Adrenal gland (tissue), 5 donors: ENCODE data around the gene ATP1A1.

Experiments used
- POLR2A ChIP-seq, 2 donors: fragments of 450-650 bp; IDR thresholded peaks; one replicate each; pipeline ENCODE4 v1.6.1; 2017; ENCODE audit warnings: antibody characterized with exemption in 2 of 2, mild to moderate bottlenecking in 2 of 2, moderate library complexity in 1 of 2
- TF ChIP-seq, protein P1 (sequence below), 6 experiments: fragments of 450-650 bp in 4 of 6; fragments of 200-600 bp in 2 of 6; sonication (generic) in 1 of 6; IDR thresholded peaks; 1 replicate in 5 of 6; 2 replicates in 1 of 6; pipeline versions ENCODE4 v1.5.1 to v1.8.0; 2016 to 2021; ENCODE audit warnings: antibody characterized with exemption in 6 of 6, mild to moderate bottlenecking in 2 of 6, moderate library complexity in 1 of 6
- donor health status: DM: no; HTN: no; CAD: no.

GRCh38 chr1:116347696-116348095 is 25.3 kb upstream of the ATP1A1 start:
- TF ChIP-seq, protein P1, sequence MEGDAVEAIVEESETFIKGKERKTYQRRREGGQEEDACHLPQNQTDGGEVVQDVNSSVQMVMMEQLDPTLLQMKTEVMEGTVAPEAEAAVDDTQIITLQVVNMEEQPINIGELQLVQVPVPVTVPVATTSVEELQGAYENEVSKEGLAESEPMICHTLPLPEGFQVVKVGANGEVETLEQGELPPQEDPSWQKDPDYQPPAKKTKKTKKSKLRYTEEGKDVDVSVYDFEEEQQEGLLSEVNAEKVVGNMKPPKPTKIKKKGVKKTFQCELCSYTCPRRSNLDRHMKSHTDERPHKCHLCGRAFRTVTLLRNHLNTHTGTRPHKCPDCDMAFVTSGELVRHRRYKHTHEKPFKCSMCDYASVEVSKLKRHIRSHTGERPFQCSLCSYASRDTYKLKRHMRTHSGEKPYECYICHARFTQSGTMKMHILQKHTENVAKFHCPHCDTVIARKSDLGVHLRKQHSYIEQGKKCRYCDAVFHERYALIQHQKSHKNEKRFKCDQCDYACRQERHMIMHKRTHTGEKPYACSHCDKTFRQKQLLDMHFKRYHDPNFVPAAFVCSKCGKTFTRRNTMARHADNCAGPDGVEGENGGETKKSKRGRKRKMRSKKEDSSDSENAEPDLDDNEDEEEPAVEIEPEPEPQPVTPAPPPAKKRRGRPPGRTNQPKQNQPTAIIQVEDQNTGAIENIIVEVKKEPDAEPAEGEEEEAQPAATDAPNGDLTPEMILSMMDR (IDR thresholded peaks at IDR 0.05), result no peak
- no peak for TF ChIP-seq POLR2A (IDR thresholded peaks at IDR 0.05)
